HG03097 (cell line): Measurements from ENCODE around the gene SYCP1.
"Not testable (repeated sequence)": the region's sequence is repeated elsewhere in the genome, so short reads cannot be mapped to it uniquely, and the experiment has no call there.

Experiments used
- ATAC-seq: cut with Tn5 transposase; IDR thresholded peaks from one replicate; pipeline ENCODE4 v1.9.1; 2021; ENCODE audit not compliant: unreplicated experiment, low FRiP score

SYCP1 gene

GRCh38 chr1:114854693-114855320, at the start of gene SYCP1:
Gene SYCP1, plus strand, starts transcription at chr1:114854863. Its CDS starts 602 bp downstream, at chr1:114855465.
- no peak for ATAC-seq

- ATAC-seq: no peak
Observed at GRCh38 chr1:114819869-114820268, 34.8 kb upstream of the SYCP1 start.

- ATAC-seq: no peak
Observed at GRCh38 chr1:114820392-114820791, 34.3 kb upstream of the SYCP1 start.

- no peak for ATAC-seq
Observed at GRCh38 chr1:114821978-114822377, 32.7 kb upstream of the SYCP1 start.

GRCh38 chr1:114828251-114828650, 26.4 kb upstream of the SYCP1 start:
- no peak for ATAC-seq

- ATAC-seq: not testable (repeated sequence)
Observed at GRCh38 chr1:114830075-114830474, 24.6 kb upstream of the SYCP1 start.

GRCh38 chr1:114831276-114831994, 23.2 kb upstream of the SYCP1 start:
- ATAC-seq: no peak

- ATAC-seq: no peak
Observed at GRCh38 chr1:114832057-114832456, 22.6 kb upstream of the SYCP1 start.

GRCh38 chr1:114833421-114833820, 21.2 kb upstream of the SYCP1 start:
- no peak for ATAC-seq

- ATAC-seq: no peak
Observed at GRCh38 chr1:114844270-114844669, 10.4 kb upstream of the SYCP1 start.

- no peak for ATAC-seq
Observed at GRCh38 chr1:114853584-114853983, 1.1 kb upstream of the SYCP1 start.

- ATAC-seq: no peak
Observed at GRCh38 chr1:114861384-114861783, 6.7 kb downstream of the SYCP1 start.

- ATAC-seq: no peak
Observed at GRCh38 chr1:114892194-114892918, 37.7 kb downstream of the SYCP1 start.

GRCh38 chr1:114896795-114897194, 42.1 kb downstream of the SYCP1 start:
- no peak for ATAC-seq

GRCh38 chr1:114901814-114902213, 47.2 kb downstream of the SYCP1 start:
- ATAC-seq: no peak

- no peak for ATAC-seq
Observed at GRCh38 chr1:114902343-114902742, 47.7 kb downstream of the SYCP1 start.

GRCh38 chr1:114903480-114903879, 48.8 kb downstream of the SYCP1 start:
- ATAC-seq: no peak

GRCh38 chr1:114915720-114916119, 61.1 kb downstream of the SYCP1 start:
- ATAC-seq: not testable (repeated sequence)

GRCh38 chr1:114926607-114927006, 71.9 kb downstream of the SYCP1 start:
- no peak for ATAC-seq

- ATAC-seq: no peak
Observed at GRCh38 chr1:114927401-114927800, 72.7 kb downstream of the SYCP1 start.

- ATAC-seq: no peak
Observed at GRCh38 chr1:114956570-114956969, 101.9 kb downstream of the SYCP1 start.

- ATAC-seq: no peak
Observed at GRCh38 chr1:114959423-114959822, 104.8 kb downstream of the SYCP1 start.
